Psoas muscle (tissue), 8 donors: ENCODE results near the gene TRIM69. TPM values are rescaled to one million over a fixed set of nuclear protein-coding genes. Genes with fewer than 3 reads are reported as not detected.
"Not testable (repeated sequence)": the region's sequence is repeated elsewhere in the genome, so short reads cannot be mapped to it uniquely, and the experiment has no call there.

Experiments
- ATAC-seq, 4 donors: fragments of 200-7000 bp; cut with Tn5 transposase; one replicate each; pipeline ENCODE4 v1.9.1; 2020; ENCODE audit warnings: moderate library complexity in 3 of 4, mild to moderate bottlenecking in 2 of 4
- DNase-seq, 2 donors: peaks; one replicate each; pipeline ENCODE4 v3.0.0-alpha.2; 2020
- H3K27ac ChIP-seq: fragments of 200-600 bp; one replicate; pipeline ENCODE4 v1.8.0; 2022
- H3K27me3 ChIP-seq, 3 donors: fragments of 200-600 bp in 1 of 3; one replicate each; pipeline versions ENCODE4 v1.6.1 to v1.8.0; 2013 to 2022; ENCODE audit warnings: low read length in 2 of 3, mild to moderate bottlenecking in 2 of 3, moderate library complexity in 1 of 3; ENCODE audit not compliant: insufficient read depth in 3 of 3
- H3K36me3 ChIP-seq, 2 donors: fragments of 200-600 bp in 1 of 2; one replicate each; pipeline versions ENCODE4 v1.6.1 to v1.8.0; 2013 to 2022; ENCODE audit warnings: low read depth in 1 of 2, mild to moderate bottlenecking in 1 of 2, moderate library complexity in 1 of 2; ENCODE audit not compliant: insufficient read depth in 1 of 2
- H3K4me1 ChIP-seq: fragments of 200-600 bp; one replicate; pipeline ENCODE4 v1.8.0; 2022
- H3K4me3 ChIP-seq: fragments of 200-600 bp; one replicate; pipeline ENCODE4 v1.8.0; 2022; ENCODE audit warnings: mild to moderate bottlenecking
- H3K9me3 ChIP-seq: fragments of 200-600 bp; one replicate; pipeline ENCODE4 v1.8.0; 2022
- CTCF ChIP-seq: fragments of 200-600 bp; IDR thresholded peaks from one replicate; pipeline ENCODE4 v1.8.0; 2022; ENCODE audit warnings: antibody characterized with exemption
- WGBS, 3 donors: extraction: QIAGEN DNeasy Blood & Tissue Kit; methylation state at CpG; one replicate each; pipeline versions ENCODE4 v1.1.6 to v1.1.7; 2013; 5-methylcytosine and 5-hydroxymethylcytosine counted together
- intact Hi-C, 2 donors: fragments of 100-400 bp; cut with DNase I; formaldehyde crosslinking; loops; one replicate each; pipeline versions ENCODE4 v1.11.0 to v1.14.2; 2022
- polyA plus RNA-seq, 3 donors: library from polyadenylated mRNA; stranded (reverse); fragments of 200-250 nt; gene quantifications; one replicate each; pipeline ENCODE4 v1.2.3, GENCODE V29; 2013
- total RNA-seq, 4 donors: library from RNA; stranded (reverse); fragmentation: NEBNext Ultra II Directional in 2 of 4; extraction: Animal tissue kit (Norgen Biotek cat#: 25700) in 2 of 4; gene quantifications; one replicate each; pipeline versions ENCODE4 v1.2.1 to v1.2.4, GENCODE V29; 2021 to 2023
- donor health status: healthy with polysubstance abuse.
- donor health status: DM: no; HTN: no; CAD: no; lungs with moderate emphysema.
- donor health status: Bipolar disorder and iron deficiency.
- donor health status: healthy.
- donor health status: DM: yes; HTN: yes; CAD: no.
- donor health status: DM: no; HTN: no; CAD: no.
- donor health status: DM: no; HTN: no; CAD: no.
- donor health status: DM: yes; HTN: yes; CAD: no.

Gene TRIM69
- total and polyA plus RNA-seq, 7 donors, result 22.3 to 39.0 (median 29.7) TPM

- peaks cover 0 to 4% (median 0%) of the 10 kb centered on the region in 3 donors for H3K27me3 ChIP-seq
- H3K27ac ChIP-seq, result no peak overlapping the region
- H3K9me3 ChIP-seq, result no peaks in the 10 kb centered on the region
- ATAC-seq (no peak), DNase-seq (no peak)
- H3K36me3 ChIP-seq, result no peaks in the 10 kb centered on the region
- intact Hi-C loops, result no loop called here
- no peaks in the 10 kb centered on the region for H3K4me1 ChIP-seq
- TF ChIP-seq CTCF, result no peak
- WGBS, 3 donors, result 38 to 41% (median 38%) methylated on average over 3 of the region's 3 CpGs
- no peak overlapping the region for H3K4me3 ChIP-seq
Measured at GRCh38 chr15:44695294-44695693, 41.0 kb upstream of the TRIM69 start.

- intact Hi-C loops, result no loop called here
- peaks cover 0 to 4% (median 0%) of the 10 kb centered on the region in 3 donors for H3K27me3 ChIP-seq
- H3K36me3 ChIP-seq, result no peaks in the 10 kb centered on the region
- TF ChIP-seq CTCF, result no peak
- no peak overlapping the region for H3K4me3 ChIP-seq
- DNase-seq (no peak), ATAC-seq (no peak)
- no peaks in the 10 kb centered on the region for H3K4me1 ChIP-seq
- H3K9me3 ChIP-seq, result no peaks in the 10 kb centered on the region
- H3K27ac ChIP-seq, result no peak overlapping the region
Measured at GRCh38 chr15:44697014-44697413, 39.3 kb upstream of the TRIM69 start.

- WGBS, 3 donors, result 79 to 90% (median 84%) methylated on average over 2 of the region's 2 CpGs
- Histone ChIP-seq H3K36me3 (no peaks in the 10 kb centered on the region), H3K4me1 (no peaks in the 10 kb centered on the region), H3K27me3 (peaks cover 0 to 4% (median 0%) of the 10 kb centered on the region in 3 donors), H3K27ac (no peak overlapping the region), H3K9me3 (no peaks in the 10 kb centered on the region), H3K4me3 (no peak overlapping the region)
- intact Hi-C loops, result no loop called here
- DNase-seq, result no peak
- no peak for TF ChIP-seq CTCF
- ATAC-seq, result no peak
Measured at GRCh38 chr15:44698641-44699040, 37.7 kb upstream of the TRIM69 start.

- H3K27me3 ChIP-seq, H3K4me1 ChIP-seq, ATAC-seq, intact Hi-C loops, H3K4me3 ChIP-seq, H3K36me3 ChIP-seq, H3K9me3 ChIP-seq, H3K27ac ChIP-seq, DNase-seq: not testable (repeated sequence)
Measured at GRCh38 chr15:44700676-44701075, 35.7 kb upstream of the TRIM69 start.

GRCh38 chr15:44705986-44706385 lies 30.3 kb upstream of the TRIM69 start:
- Histone ChIP-seq H3K36me3 (no peaks in the 10 kb centered on the region), H3K27me3 (no peaks in the 10 kb centered on the region), H3K9me3 (no peaks in the 10 kb centered on the region), H3K4me1 (no peaks in the 10 kb centered on the region), H3K27ac (no peak overlapping the region), H3K4me3 (no peak overlapping the region)
- ATAC-seq (no peak), DNase-seq (no peak)
- TF ChIP-seq CTCF, result no peak
- intact Hi-C loops, result no loop called here
- 46 to 68% (median 57%) methylated on average over 1 of the region's 1 CpG for WGBS, 3 donors
